ENCODE data around the gene NDUFAF5.

DNA sequence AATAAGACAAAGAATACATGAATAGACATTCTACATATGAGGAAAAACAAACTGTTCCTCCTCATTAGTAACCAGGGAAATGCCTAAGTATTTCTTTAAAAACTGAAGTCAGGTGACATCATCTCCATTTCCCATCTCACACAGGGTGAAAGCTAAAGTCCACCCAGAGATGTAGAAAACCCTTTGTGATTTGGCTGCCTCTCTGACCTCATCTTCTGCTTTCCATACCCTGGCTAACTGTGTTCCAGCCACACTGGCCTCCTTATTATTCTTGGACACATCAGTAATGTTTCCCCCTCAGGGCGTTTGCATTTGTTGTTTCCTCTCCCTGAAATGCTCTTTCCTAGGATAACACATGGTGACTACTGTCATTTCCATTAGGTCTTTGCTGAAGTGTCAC lies 40.5 kb upstream of the NDUFAF5 start:
- TF ChIP-seq POLR2AphosphoS5 (IDR thresholded peaks at IDR 0.05) = no peak
- TF ChIP-seq, protein P1, sequence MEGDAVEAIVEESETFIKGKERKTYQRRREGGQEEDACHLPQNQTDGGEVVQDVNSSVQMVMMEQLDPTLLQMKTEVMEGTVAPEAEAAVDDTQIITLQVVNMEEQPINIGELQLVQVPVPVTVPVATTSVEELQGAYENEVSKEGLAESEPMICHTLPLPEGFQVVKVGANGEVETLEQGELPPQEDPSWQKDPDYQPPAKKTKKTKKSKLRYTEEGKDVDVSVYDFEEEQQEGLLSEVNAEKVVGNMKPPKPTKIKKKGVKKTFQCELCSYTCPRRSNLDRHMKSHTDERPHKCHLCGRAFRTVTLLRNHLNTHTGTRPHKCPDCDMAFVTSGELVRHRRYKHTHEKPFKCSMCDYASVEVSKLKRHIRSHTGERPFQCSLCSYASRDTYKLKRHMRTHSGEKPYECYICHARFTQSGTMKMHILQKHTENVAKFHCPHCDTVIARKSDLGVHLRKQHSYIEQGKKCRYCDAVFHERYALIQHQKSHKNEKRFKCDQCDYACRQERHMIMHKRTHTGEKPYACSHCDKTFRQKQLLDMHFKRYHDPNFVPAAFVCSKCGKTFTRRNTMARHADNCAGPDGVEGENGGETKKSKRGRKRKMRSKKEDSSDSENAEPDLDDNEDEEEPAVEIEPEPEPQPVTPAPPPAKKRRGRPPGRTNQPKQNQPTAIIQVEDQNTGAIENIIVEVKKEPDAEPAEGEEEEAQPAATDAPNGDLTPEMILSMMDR (IDR thresholded peaks at IDR 0.05) = no peak
- TF ChIP-seq POLR2A (IDR thresholded peaks at IDR 0.05) = no peak
- TF ChIP-seq EP300 (IDR thresholded peaks at IDR 0.05) = no peak
